Measurements from ENCODE around the gene DMWD. TPM values are rescaled to one million over a fixed set of nuclear protein-coding genes. Genes with fewer than 3 reads are reported as not detected.
A peak's percentile ranks its signal among the peaks of the same experiment; 100 is the strongest.

DMWD gene
- total RNA-seq, 4 donors from 2014 or later, result 20.0 to 31.0 (median 28.0) TPM

GRCh38 chr19:45817725-45818301 is 25.2 kb upstream of the DMWD start:
- 60 to 75% methylated on average over 11 to 19 of the region's 19 CpGs for WGBS, 2 donors
- H3K4me3 ChIP-seq (ENCODE audit: low read depth, poor library complexity, severe bottlenecking), result no peak overlapping the region
- intact Hi-C loops (cut with DNase I; ENCODE audit: low total_unique reads), result no loop called here
- DNase-seq (ENCODE audit: low spot score in 2 of 2), result no peak
- no peak for TF ChIP-seq POLR2A (IDR thresholded peaks at IDR 0.05)
- TF ChIP-seq CTCF (IDR thresholded peaks at IDR 0.05), result no peak

- intact Hi-C loops (cut with DNase I; ENCODE audit: low total_unique reads), result no loop called here
- no peak overlapping the region for H3K4me3 ChIP-seq (ENCODE audit: low read depth, poor library complexity, severe bottlenecking)
- peak; percentile 86 to 98 for DNase-seq (ENCODE audit: low spot score in 2 of 2)
- TF ChIP-seq POLR2A (IDR thresholded peaks at IDR 0.05) (no peak), CTCF (IDR thresholded peaks at IDR 0.05) (peak in 1 of 3 donors; percentile 61)
- WGBS, 2 donors, result 14 to 22% methylated on average over 22 of the region's 24 CpGs
Measured at GRCh38 chr19:45817010-45817724, 24.5 kb upstream of the DMWD start.

- 81% methylated on average over 15 to 17 of the region's 18 CpGs for WGBS, 2 donors
- no peak overlapping the region for H3K4me3 ChIP-seq (ENCODE audit: low read depth, poor library complexity, severe bottlenecking)
- no peak for DNase-seq (ENCODE audit: low spot score in 2 of 2)
- intact Hi-C loops (cut with DNase I; ENCODE audit: low total_unique reads), result no loop called here
- TF ChIP-seq POLR2A (IDR thresholded peaks at IDR 0.05) (no peak), CTCF (IDR thresholded peaks at IDR 0.05) (no peak)
Measured at GRCh38 chr19:45816236-45817009, 23.8 kb upstream of the DMWD start.

- intact Hi-C loops (cut with DNase I; ENCODE audit: low total_unique reads), result no loop called here
- TF ChIP-seq POLR2A (IDR thresholded peaks at IDR 0.05) (no peak), CTCF (IDR thresholded peaks at IDR 0.05) (no peak)
- no peak overlapping the region for H3K4me3 ChIP-seq (ENCODE audit: low read depth, poor library complexity, severe bottlenecking)
- WGBS, 2 donors, result 46 to 55% methylated on average over 39 of the region's 44 CpGs
- DNase-seq (ENCODE audit: low spot score in 2 of 2), result no peak
Measured at GRCh38 chr19:45815481-45816216, 23.0 kb upstream of the DMWD start.

GRCh38 chr19:45814851-45815480 is 22.3 kb upstream of the DMWD start, which contains the start of gene RSPH6A:
Gene RSPH6A (minus strand): TSS chr19:45815308. CDS start chr19:45815176, 132 bp downstream.
- 58 to 60% methylated on average over 36 to 39 of the region's 40 CpGs for WGBS, 2 donors
- TF ChIP-seq CTCF (IDR thresholded peaks at IDR 0.05) (no peak), POLR2A (IDR thresholded peaks at IDR 0.05) (no peak)
- intact Hi-C loops (cut with DNase I; ENCODE audit: low total_unique reads), result no loop called here
- H3K4me3 ChIP-seq (ENCODE audit: low read depth, poor library complexity, severe bottlenecking), result no peak within 1 kb of the TSS
- no peak for DNase-seq (ENCODE audit: low spot score in 2 of 2)
